NOMO-1 treated with dmso at 0.1 percent for 144 hours (cell line): ENCODE measurements around the gene CYP20A1.

Experiments
- DNase-seq: peaks from one replicate; lab custom pipeline; 2025; ENCODE audit not compliant: unreplicated experiment; lab: John Stamatoyannopoulos, UW

The CYP20A1 gene

DNA sequence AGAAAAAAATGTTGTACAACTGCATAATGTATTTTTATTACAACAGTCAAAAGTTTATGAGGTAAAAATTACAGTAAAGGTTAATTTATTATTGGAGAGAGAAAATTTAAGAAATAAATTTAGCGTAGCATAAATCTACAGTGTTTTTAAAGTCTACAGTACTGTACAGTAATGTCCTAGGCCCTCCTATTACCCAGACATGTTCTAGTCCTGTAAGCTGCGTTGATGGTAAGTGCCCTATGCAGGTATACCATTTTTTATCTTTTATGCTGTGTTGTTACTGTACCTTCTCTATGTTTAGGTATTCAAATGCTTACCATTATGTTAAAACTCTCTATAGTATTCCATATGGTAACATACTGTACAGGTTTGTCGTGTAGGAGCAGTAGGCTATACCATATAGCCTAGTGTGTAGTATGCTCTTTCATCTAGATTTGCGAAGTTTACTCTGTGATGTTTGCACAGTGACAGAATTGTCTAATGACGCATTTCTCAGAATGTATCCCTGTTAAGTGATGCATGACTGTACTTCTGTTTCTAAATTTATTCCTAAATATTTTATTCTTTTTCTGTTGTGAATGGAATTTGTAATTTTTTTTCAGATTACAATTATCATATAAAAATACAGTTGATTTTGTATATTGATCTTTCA, 113.9 kb downstream of the CYP20A1 start:
- DNase-seq: no peak

DNA sequence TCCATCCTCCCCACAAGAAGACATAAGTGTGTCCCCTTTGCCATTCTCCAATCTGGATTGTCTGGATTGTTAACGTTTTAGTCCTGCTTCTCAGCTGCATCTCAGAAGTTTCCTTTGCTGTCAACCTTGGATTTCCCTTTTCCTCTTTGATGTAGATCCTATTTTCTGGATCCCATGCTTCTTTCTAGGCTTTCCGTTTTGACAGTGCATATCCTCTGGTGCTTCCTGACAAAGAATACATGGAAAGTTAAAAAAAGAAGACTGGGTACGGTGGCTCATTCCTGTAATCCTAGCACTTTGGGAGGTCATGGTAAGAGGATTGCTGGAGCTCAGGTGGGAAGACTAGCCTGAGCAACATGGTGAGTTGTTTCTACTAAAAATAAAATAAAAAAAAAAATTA, 116.1 kb downstream of the CYP20A1 start:
- no peak for DNase-seq
